Heart right ventricle (tissue), 16 donors: ENCODE data around the gene SLC26A3. TPM values are rescaled to one million over a fixed set of nuclear protein-coding genes. Genes with fewer than 3 reads are reported as not detected.

Experiments
- ATAC-seq, 8 donors: fragments of 200-7000 bp; cut with Tn5 transposase; one replicate each; pipeline ENCODE4 v1.9.1; 2020; ENCODE audit warnings: mild to moderate bottlenecking in 8 of 8, moderate library complexity in 8 of 8, moderate number of reproducible peaks in 1 of 8
- DNase-seq, 2 donors: peaks; one replicate each; pipeline ENCODE4 v3.0.0-alpha.2; 2020
- H3K27ac ChIP-seq, 10 donors: fragments of 200-600 bp; sonication (generic) in 2 of 10; one replicate each; pipeline versions ENCODE4 v1.5.0 to v1.8.0; 2020 to 2022; ENCODE audit warnings: mild to moderate bottlenecking in 3 of 10
- H3K27me3 ChIP-seq, 7 donors: fragments of 200-600 bp; one replicate each; pipeline ENCODE4 v1.8.0; 2021 to 2022; ENCODE audit warnings: mild to moderate bottlenecking in 2 of 7
- H3K36me3 ChIP-seq, 9 donors: fragments of 200-600 bp; sonication (generic) in 1 of 9; one replicate each; pipeline versions ENCODE4 v1.5.0 to v1.8.0; 2020 to 2022; ENCODE audit warnings: mild to moderate bottlenecking in 2 of 9
- H3K4me1 ChIP-seq, 9 donors: fragments of 200-600 bp; sonication (generic) in 1 of 9; one replicate each; pipeline versions ENCODE4 v1.5.0 to v1.8.0; 2020 to 2022; ENCODE audit warnings: mild to moderate bottlenecking in 4 of 9
- H3K4me3 ChIP-seq, 10 donors: fragments of 200-600 bp; sonication (generic) in 2 of 10; one replicate each; pipeline versions ENCODE4 v1.5.0 to v1.8.0; 2020 to 2022; ENCODE audit warnings: mild to moderate bottlenecking in 7 of 10, moderate library complexity in 2 of 10
- H3K9me3 ChIP-seq, 11 donors: fragments of 200-600 bp in 10 of 11; sonication (generic) in 2 of 11; one replicate each; pipeline versions ENCODE4 v1.5.0 to v1.8.0; 2013 to 2022; ENCODE audit warnings: mild to moderate bottlenecking in 2 of 11, control low read depth in 1 of 11, moderate library complexity in 1 of 11
- CTCF ChIP-seq, 9 donors: fragments of 200-600 bp; sonication (generic) in 2 of 9; IDR thresholded peaks; one replicate each; pipeline versions ENCODE4 v1.5.0 to v1.8.0; 2021 to 2022; ENCODE audit warnings: antibody characterized with exemption in 9 of 9, mild to moderate bottlenecking in 5 of 9, moderate library complexity in 1 of 9
- WGBS, 2 donors: extraction: QIAGEN DNeasy Blood & Tissue Kit; methylation state at CpG; one replicate each; pipeline ENCODE4 v1.1.7; 2013; ENCODE audit warnings: inconsistent platforms in 1 of 2; 5-methylcytosine and 5-hydroxymethylcytosine counted together
- intact Hi-C, 10 donors: fragments of 100-400 bp; cut with DNase I; formaldehyde crosslinking; loops; one replicate each; pipeline versions ENCODE4 v1.11.1 to v1.14.2; 2022
- polyA plus RNA-seq, 2 donors: library from polyadenylated mRNA; stranded (reverse); fragments of 200-250 nt; gene quantifications; one replicate each; pipeline ENCODE4 v1.2.3, GENCODE V29; 2013
- total RNA-seq, 10 donors: library from RNA; stranded (reverse); fragmentation: NEBNext Ultra II Directional in 3 of 10; extraction: Animal tissue kit (Norgen Biotek cat#: 25700) in 3 of 10; gene quantifications; one replicate each; pipeline versions ENCODE4 v1.2.1 to v1.2.4, GENCODE V29; 2021 to 2023
- donor health status: Arrhythmogenic right ventricular cardiomyopathy.
- donor health status: ischemic (EF 13 %, LVEDD 7.1; RV severe dilation, severe dysfunction).
- donor health status: healthy with polysubstance abuse.
- donor health status: DM: no; HTN: yes; CAD: no.
- donor health status: DM: no; HTN: no; CAD: no.
- donor health status: ischemic (EF 25% LVEDD 6.9; RV normal size, moderate dysfunction).
- donor health status: ischemic (EF 25% LVEDD 5.7; RV mildly dilated, moderate dysfunction).
- donor health status: healthy.
- donor health status: DM: yes; HTN: yes; CAD: no.
- donor health status: Ischemic cardiomyopathy.
- donor health status: ischemic (EF 35%, LVEDD 5.7; RV mildly dilated, moderate dysfunction).
- donor health status: nonischemic (EF 11% LVEDD 7.7; RV severe dilation, severe dysfunction).
- donor health status: DM: yes; HTN: yes; CAD: no.
- donor health status: PGD.
- donor health status: ischemic (EF 29% LVEDD 5.4; RV normal size, mild dysfunction).
- donor health status: nonischemic (EF 23%, LVEDD 6.1; RV moderate dilation, normal function).

The SLC26A3 gene
- total and polyA plus RNA-seq, 12 donors: not detected

- no peak for DNase-seq
- H3K4me3 ChIP-seq: no peak overlapping the region
- no peak for ATAC-seq
- H3K27me3 ChIP-seq: no peaks in the 10 kb centered on the region
- no peaks in the 10 kb centered on the region for H3K36me3 ChIP-seq
- intact Hi-C loops: no loop called here
- no peak for TF ChIP-seq CTCF (IDR thresholded peaks at IDR 0.05)
- WGBS, 2 donors: 93 to 95% methylated on average over 14 to 18 of the region's 18 CpGs
- no peaks in the 10 kb centered on the region for H3K9me3 ChIP-seq
- H3K4me1 ChIP-seq: peaks cover 0 to 15% (median 0%) of the 10 kb centered on the region in 9 donors
- H3K27ac ChIP-seq: no peak overlapping the region
Measured at GRCh38 chr7:107847168-107847835, 44.3 kb upstream of the SLC26A3 start.

- Histone ChIP-seq H3K27ac (no peak overlapping the region), H3K27me3 (no peaks in the 10 kb centered on the region), H3K36me3 (no peaks in the 10 kb centered on the region), H3K9me3 (no peaks in the 10 kb centered on the region), H3K4me1 (peaks cover 0 to 15% (median 0%) of the 10 kb centered on the region in 9 donors), H3K4me3 (no peak overlapping the region)
- ATAC-seq (peak in 1 of 8 donors; percentile 44), DNase-seq (no peak)
- TF ChIP-seq CTCF (IDR thresholded peaks at IDR 0.05): no peak
- intact Hi-C loops: no loop called here
Measured at GRCh38 chr7:107846324-107846723, 43.3 kb upstream of the SLC26A3 start.

- Histone ChIP-seq H3K4me1 (peaks cover 0 to 15% (median 0%) of the 10 kb centered on the region in 9 donors), H3K9me3 (no peaks in the 10 kb centered on the region), H3K36me3 (no peaks in the 10 kb centered on the region), H3K4me3 (no peak overlapping the region), H3K27ac (no peak overlapping the region), H3K27me3 (no peaks in the 10 kb centered on the region)
- DNase-seq (no peak), ATAC-seq (no peak)
- no peak for TF ChIP-seq CTCF (IDR thresholded peaks at IDR 0.05)
- intact Hi-C loops: no loop called here
- 90 to 93% methylated on average over 16 of the region's 16 CpGs for WGBS, 2 donors
Measured at GRCh38 chr7:107843184-107843583, 40.2 kb upstream of the SLC26A3 start.

GRCh38 chr7:107842213-107842612 is 39.2 kb upstream of the SLC26A3 start:
- WGBS, 2 donors: 86 to 96% methylated on average over 3 of the region's 3 CpGs
- no peak overlapping the region for H3K27ac ChIP-seq
- intact Hi-C loops: no loop called here

More at GRCh38 chr7:107842213-107842612, 39.2 kb upstream of the SLC26A3 start:
- Histone ChIP-seq H3K27me3 (peaks cover 0 to 2% (median 0%) of the 10 kb centered on the region in 7 donors), H3K4me3 (no peak overlapping the region), H3K9me3 (no peaks in the 10 kb centered on the region), H3K4me1 (peaks cover 0 to 15% (median 0%) of the 10 kb centered on the region in 9 donors), H3K36me3 (no peaks in the 10 kb centered on the region)
- TF ChIP-seq CTCF (IDR thresholded peaks at IDR 0.05): no peak
- no peak for ATAC-seq
- DNase-seq: no peak
